HFF-Myc (cell line): Measurements from ENCODE around the gene GABRR2.

Experiments
- DNase-seq: peaks from one replicate; pipeline ENCODE4 v3.0.0-alpha.2; 2011; ENCODE audit warnings: low read depth; ENCODE audit errors: extremely low read depth
- H3K4me3 ChIP-seq: replicated peaks from 2 replicates; pipeline ENCODE4 v1.5.1; 2011; ENCODE audit warnings: low read depth, mild to moderate bottlenecking, control low read depth, low read length
- TF ChIP-seq, protein P1 (sequence below): IDR thresholded peaks from 2 replicates; pipeline ENCODE4 v1.5.1; 2012; ENCODE audit warnings: mild to moderate bottlenecking, low read depth, low read length, control low read depth; ENCODE audit errors: missing control alignments

GABRR2 gene

DNA sequence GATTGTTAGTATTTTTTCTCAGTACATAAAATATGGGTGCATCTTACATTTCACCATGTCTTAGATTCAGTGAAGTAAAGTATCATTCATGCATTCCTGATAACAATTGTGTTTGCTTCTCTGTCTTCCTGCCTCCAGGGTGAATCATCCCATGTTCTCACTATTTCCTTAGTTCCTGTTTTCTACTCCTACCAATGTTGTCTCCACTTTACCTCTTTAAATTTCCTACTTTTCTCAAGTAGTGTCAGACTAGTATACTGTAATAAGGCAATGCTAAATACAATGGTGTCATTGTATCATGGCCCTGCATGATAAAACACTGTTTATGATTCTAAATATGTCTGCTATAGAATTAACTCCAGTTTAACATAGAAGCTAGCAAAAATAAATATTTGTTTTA lies 60.5 kb downstream of the GABRR2 start:
- TF ChIP-seq, protein P1, sequence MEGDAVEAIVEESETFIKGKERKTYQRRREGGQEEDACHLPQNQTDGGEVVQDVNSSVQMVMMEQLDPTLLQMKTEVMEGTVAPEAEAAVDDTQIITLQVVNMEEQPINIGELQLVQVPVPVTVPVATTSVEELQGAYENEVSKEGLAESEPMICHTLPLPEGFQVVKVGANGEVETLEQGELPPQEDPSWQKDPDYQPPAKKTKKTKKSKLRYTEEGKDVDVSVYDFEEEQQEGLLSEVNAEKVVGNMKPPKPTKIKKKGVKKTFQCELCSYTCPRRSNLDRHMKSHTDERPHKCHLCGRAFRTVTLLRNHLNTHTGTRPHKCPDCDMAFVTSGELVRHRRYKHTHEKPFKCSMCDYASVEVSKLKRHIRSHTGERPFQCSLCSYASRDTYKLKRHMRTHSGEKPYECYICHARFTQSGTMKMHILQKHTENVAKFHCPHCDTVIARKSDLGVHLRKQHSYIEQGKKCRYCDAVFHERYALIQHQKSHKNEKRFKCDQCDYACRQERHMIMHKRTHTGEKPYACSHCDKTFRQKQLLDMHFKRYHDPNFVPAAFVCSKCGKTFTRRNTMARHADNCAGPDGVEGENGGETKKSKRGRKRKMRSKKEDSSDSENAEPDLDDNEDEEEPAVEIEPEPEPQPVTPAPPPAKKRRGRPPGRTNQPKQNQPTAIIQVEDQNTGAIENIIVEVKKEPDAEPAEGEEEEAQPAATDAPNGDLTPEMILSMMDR = no peak
- H3K4me3 ChIP-seq = no peak overlapping the region
- no peak for DNase-seq

DNA sequence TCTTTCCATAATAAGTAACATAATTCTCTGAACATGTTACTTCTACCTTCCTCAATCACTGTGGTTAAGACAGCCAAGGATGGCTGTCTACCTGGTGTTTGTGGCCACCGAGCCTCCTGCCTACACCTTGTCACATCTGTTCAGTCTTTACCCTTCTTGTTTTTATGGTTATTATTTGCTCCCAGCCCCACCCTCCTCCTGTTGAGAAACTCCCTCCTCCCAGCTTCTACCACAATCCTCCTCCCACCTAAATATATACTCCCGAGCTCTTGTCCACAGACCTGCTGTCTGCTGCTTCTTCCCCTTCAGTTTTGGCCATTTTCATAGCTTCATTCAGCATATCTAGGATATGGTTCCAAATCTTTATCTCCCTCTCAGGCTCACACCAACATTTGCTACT lies 62.2 kb downstream of the GABRR2 start:
- no peak for DNase-seq
- no peak overlapping the region for H3K4me3 ChIP-seq
- TF ChIP-seq, protein P1 = no peak

GRCh38 chr6:89251976-89252375 lies 63.1 kb downstream of the GABRR2 start:
- H3K4me3 ChIP-seq = no peak overlapping the region
- TF ChIP-seq, protein P1 = no peak
- no peak for DNase-seq

DNA sequence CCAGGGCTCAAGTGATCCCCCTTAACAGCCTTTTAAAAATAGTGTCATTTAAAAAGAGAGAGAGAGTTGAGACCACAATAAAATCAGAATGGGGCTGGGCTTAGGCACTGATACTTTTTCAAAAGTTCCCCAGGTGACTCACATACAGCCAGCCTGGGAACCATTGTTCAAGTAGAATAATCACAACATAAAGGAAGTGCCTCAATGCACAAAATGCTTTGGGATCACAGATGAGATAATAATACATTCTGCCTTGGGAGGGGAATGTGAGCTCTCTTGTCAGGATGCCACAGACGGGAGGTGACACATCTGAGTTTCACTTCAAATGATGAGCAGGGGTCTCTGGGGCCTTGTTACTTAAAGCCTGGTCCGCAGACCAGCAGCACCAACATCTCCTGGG lies 63.9 kb downstream of the GABRR2 start:
- no peak overlapping the region for H3K4me3 ChIP-seq
- DNase-seq = no peak
- TF ChIP-seq, protein P1 = no peak

GRCh38 chr6:89250239-89250638 lies 64.9 kb downstream of the GABRR2 start:
- H3K4me3 ChIP-seq = no peak overlapping the region
- no peak for DNase-seq
- TF ChIP-seq, protein P1 = no peak

DNA sequence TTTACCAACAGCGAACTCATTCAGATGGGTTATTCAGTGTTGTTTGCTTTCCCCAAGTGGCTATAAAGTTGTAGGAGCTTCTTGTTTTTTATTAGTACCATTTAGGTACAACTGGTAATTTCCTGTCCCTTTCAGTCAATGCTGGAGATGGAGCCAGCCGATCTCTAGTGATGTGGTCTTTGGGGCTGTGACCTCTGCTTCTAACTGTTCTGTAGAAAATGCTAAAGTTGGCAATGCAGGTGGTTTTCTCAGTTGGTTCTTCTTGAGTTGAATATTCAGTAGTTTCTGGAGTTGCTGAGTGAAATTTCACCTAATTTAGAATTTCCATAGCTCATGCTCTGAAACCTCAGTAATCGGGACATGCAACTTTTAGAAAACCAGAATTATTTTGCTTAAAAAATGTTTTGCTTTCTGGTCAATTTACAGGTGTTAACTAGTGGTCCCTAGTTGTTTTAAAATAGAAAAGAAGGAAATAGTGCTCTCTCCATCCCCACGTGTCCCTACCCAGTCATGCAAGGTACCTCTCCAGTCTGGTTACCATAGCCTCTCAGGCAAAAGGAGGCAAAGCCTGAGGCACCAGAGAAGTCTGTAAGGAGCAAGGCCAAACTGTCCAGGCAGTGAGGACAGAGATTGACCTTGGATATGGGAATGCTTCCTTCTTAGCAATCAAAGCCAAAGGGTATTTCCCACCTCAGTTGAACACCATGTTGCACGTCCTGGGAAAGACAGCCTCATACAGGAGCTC lies 70.7 kb downstream of the GABRR2 start:
- H3K4me3 ChIP-seq = no peak overlapping the region
- DNase-seq = no peak
- TF ChIP-seq, protein P1 = no peak

GRCh38 chr6:89243331-89243629 lies 71.8 kb downstream of the GABRR2 start:
- H3K4me3 ChIP-seq = no peak overlapping the region
- TF ChIP-seq, protein P1 = no peak
- no peak for DNase-seq
